RWPE1 (cell line): ENCODE results near the gene CNN2.
"Not testable (repeated sequence)": the region's sequence is repeated elsewhere in the genome, so short reads cannot be mapped to it uniquely, and the experiment has no call there.

Experiments used
- CTCF ChIA-PET: fragments of 350-600 bp; sonication (Branson Sonifier 250); formaldehyde crosslinking; extraction: SDS; loops from one replicate; lab custom pipeline; 2021; lab: Yijun Ruan, JAX
- POLR2A ChIA-PET: fragments of 400-600 bp; formaldehyde crosslinking; extraction: SDS; loops from one replicate; lab custom pipeline; 2020; ENCODE audit warnings: antibody characterized with exemption; ENCODE audit not compliant: low non-redundant PET; lab: Yijun Ruan, JAX
- DNase-seq: peaks from one replicate; pipeline ENCODE4 v3.0.0; 2012; ENCODE audit warnings: low spot score
- H3K27ac ChIP-seq: fragments of 450-650 bp; 2 replicates; pipeline ENCODE4 v1.5.1; 2017
- CTCF ChIP-seq: fragments of 450-650 bp; conservative IDR thresholded peaks from 2 replicates; pipeline ENCODE4 v1.5.1; 2017; ENCODE audit warnings: low read depth, mild to moderate bottlenecking

Gene CNN2

DNA sequence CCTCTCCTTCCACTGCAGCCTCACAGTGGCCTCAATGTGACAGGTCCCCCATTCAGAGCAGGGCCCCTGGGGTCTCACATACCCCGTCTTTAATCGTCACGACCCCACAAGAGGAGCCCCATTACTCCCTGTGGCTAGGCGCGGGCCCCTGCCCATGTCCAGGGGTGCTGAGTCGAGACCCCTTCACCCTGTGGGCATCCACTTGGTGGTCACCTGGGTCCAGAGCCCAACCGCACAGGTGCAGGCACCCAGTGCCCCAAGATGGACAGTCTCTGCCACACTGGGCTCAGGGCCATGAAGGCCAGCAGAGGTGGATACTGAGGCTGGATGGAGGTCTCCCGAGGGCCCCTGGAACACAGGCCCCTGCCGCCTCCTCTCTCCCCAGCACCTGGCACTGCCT is 8.5 kb upstream of the CNN2 start:
- H3K27ac ChIP-seq = peak overlapping the region; percentile 93
- POLR2A ChIA-PET = no interaction called here
- no peak for DNase-seq
- CTCF ChIA-PET = no interaction called here
- no peak for TF ChIP-seq CTCF

DNA sequence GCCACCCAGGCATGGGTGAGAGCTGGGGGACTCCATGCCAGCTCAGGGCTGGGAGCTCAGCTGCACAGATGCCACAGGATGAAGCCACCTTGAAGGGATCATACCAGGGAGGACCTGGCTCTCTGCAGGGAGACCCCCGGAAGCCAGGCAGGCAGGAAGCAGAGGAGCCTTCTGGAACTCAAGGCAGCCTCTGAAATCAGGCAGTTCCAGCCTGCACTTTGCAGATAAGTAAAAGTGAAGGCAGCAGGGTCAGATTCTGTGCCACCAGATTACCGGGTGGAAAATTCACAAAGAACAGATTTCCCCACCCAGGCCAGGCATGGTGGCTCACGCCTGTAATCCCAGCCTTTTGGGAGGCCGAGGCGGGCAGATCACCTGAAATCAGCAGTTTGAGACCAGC is 8.0 kb upstream of the CNN2 start:
- CTCF ChIA-PET = no interaction called here
- POLR2A ChIA-PET = no interaction called here
- no peak for TF ChIP-seq CTCF
- peak overlapping the region; percentile 93 for H3K27ac ChIP-seq
- no peak for DNase-seq

GRCh38 chr19:1018932-1019615 is 7.3 kb upstream of the CNN2 start:
- TF ChIP-seq CTCF = no peak
- POLR2A ChIA-PET = interaction anchor here (0.5 kb wide), 1 partner anchor 128 kb away, joined by 6 read pairs; no protein-coding TSS in a partner anchor
- no peak for DNase-seq
- H3K27ac ChIP-seq = peak overlapping the region; percentile 93
- CTCF ChIA-PET = interaction anchor here (0.6 to 0.8 kb wide), 2 partner anchors 226 to 1020 kb away, joined by 3 read pairs; no protein-coding TSS in a partner anchor

DNA sequence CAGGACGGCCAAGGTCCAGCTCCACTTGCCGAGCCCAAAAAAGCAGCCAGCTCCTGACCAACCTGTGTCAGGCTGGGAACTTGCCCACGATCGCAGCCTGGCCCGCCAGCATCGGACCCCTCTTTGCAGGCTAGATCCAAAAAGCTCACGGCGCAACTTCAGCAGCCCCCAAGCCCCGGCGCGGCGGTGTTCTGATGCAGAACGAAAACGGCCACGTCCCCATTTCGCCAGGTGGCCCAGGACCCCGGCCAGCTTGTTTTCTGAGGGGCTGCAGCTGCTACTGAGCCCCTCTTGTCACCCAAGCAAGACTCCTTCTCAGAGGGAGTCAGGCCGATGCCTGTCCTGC is 6.8 kb upstream of the CNN2 start:
- ChIA-PET CTCF (interaction anchor here (0.6 to 0.8 kb wide), 3 partner anchors 61 to 1020 kb away, joined by 3 to 4 read pairs (median 3); no protein-coding TSS in a partner anchor), POLR2A (interaction anchor here (0.5 kb wide), 1 partner anchor 127 kb away, joined by 6 read pairs; no protein-coding TSS in a partner anchor)
- DNase-seq = no peak
- peak overlapping the region; percentile 93 for H3K27ac ChIP-seq
- no peak for TF ChIP-seq CTCF

- CTCF ChIA-PET = interaction anchor here (0.6 to 0.8 kb wide), 3 partner anchors 60 to 1019 kb away, joined by 3 to 4 read pairs (median 3); no protein-coding TSS in a partner anchor
- POLR2A ChIA-PET = no interaction called here
- peak overlapping the region; percentile 93 for H3K27ac ChIP-seq
- no peak for DNase-seq
- no peak for TF ChIP-seq CTCF
These were observed 6.2 kb upstream of the CNN2 start for GRCh38 chr19:1019980-1020867.

DNA sequence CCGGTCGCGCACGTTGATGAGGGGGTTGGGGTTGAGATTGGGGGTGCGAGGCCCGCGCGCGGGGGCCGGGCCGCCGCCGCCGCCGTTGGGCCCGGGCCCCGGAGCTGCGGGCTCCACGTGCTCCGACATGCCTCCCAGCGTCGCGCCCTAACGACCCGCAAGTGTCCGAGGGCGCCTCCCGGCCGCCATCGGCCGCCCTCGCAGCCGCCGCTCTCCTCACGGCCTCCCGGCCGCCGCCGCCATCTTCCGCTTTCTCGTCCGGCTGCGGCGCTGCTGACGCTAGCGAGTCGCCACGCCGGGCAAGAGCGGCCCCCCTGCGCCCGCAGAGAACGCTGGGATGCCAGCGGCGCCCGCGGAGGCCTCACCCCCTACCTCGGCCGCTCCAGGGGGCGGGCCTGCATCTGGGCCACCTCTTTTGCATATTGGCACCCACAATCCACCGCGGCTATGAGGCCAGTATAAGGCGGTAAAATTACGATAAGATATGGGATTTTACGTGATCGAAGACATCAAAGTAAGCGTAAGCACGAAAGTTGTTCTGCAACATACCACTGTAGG is 5.5 kb upstream of the CNN2 start, which contains the start of gene TMEM259:
TSS of gene TMEM259 (minus strand) at position 256 of the 558 bp plus-strand sequence. CDS start at position 129, 127 bp downstream.
- CTCF ChIA-PET = no interaction called here

DNA sequence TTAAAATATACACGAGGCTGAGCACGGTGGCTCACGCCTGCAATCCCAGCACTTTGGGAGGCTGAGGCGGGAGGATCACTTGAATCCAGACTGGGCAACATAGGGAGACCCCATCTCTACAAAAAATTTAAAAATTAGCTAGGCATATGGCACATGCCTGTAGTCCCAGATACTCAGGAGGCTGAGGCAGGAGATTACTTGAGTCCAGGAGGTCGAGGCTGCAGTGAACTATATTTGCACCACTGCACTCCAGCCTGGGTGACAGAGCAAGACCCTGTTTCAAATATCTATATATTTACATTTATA is 2.6 kb upstream of the CNN2 start:
- H3K27ac ChIP-seq, DNase-seq, CTCF ChIA-PET: not testable (repeated sequence)
- POLR2A ChIA-PET = interaction anchor here (0.8 kb wide), 1 partner anchor 222 kb away, joined by 10 read pairs; no protein-coding TSS in a partner anchor

More for the DNA sequence above, 5.5 kb upstream of the CNN2 start, which contains the start of gene TMEM259:
- DNase-seq = peak; percentile 96
- H3K27ac ChIP-seq = peak within 1 kb of the TSS; percentile 93
- no peak for TF ChIP-seq CTCF
- POLR2A ChIA-PET = no interaction called here

DNA sequence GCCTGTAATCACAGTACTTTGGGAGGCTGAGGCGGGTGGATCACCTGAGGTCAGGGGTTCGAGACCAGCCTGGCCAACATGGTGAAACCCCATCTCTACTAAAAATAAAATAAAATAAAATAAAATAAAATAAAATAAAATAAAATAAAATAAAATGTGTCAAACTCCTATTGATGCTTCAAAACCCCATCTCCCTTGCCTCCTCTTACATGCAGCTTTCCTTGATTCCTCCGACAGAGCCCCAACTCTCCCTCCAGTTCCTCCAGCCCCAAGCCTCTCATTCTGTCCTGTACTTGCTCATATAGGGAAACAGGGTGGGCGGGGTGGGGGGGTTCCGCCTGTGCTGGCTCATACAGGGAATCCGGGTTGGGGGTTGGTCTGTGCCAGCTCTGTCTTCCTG is 1.3 kb upstream of the CNN2 start:
- CTCF ChIA-PET, POLR2A ChIA-PET: not testable (repeated sequence)

More for the DNA sequence above, 1.3 kb upstream of the CNN2 start:
- peak overlapping the region; percentile 99; the same call in 1 of the 2 replicates for H3K27ac ChIP-seq
- not testable (repeated sequence) for DNase-seq
